HEK293 (cell line): ENCODE results near the gene KXD1.

Source experiments
- CTCF ChIA-PET: fragments of 350-600 bp; formaldehyde crosslinking; extraction: SDS; loops from one replicate; lab custom pipeline; 2021; ENCODE audit warnings: antibody characterized with exemption; lab: Yijun Ruan, JAX
- POLR2A ChIA-PET: fragments of 300-600 bp; formaldehyde crosslinking; extraction: SDS; loops from one replicate; lab custom pipeline; 2020; ENCODE audit warnings: antibody characterized with exemption, inconsistent platforms; lab: Yijun Ruan, JAX
- H3K27ac ChIP-seq: fragments of 200-500 bp; sonication (Bioruptor generic); 2 replicates; pipeline ENCODE4 v1.5.1; 2014; ENCODE audit warnings: low read depth, low read length, control low read depth, inconsistent platforms; ENCODE audit errors: extremely low read depth
- H3K36me3 ChIP-seq, 2 experiments: fragments of 200-500 bp in 1 of 2; sonication (Bioruptor generic) in 1 of 2; 1 replicate in 1 of 2; 2 replicates in 1 of 2; pipeline ENCODE4 v1.5.1; 2014 to 2017; ENCODE audit warnings: inconsistent platforms in 2 of 2, low read length in 2 of 2; ENCODE audit not compliant: control insufficient read depth in 2 of 2, insufficient read depth in 1 of 2
- H3K4me1 ChIP-seq: fragments of 200-500 bp; sonication (Bioruptor generic); 2 replicates; pipeline ENCODE4 v1.5.1; 2014; ENCODE audit warnings: mild to moderate bottlenecking, low read length, inconsistent platforms; ENCODE audit not compliant: control insufficient read depth, insufficient read depth
- H3K4me3 ChIP-seq: 2 replicates; pipeline ENCODE4 v1.5.1; 2011; ENCODE audit warnings: low read depth, mild to moderate bottlenecking, control low read depth, low read length, moderate library complexity
- H3K9me3 ChIP-seq: fragments of 200-500 bp; sonication (Bioruptor generic); 2 replicates; pipeline ENCODE4 v1.5.1; 2014; ENCODE audit warnings: low read depth, low read length, inconsistent platforms; ENCODE audit not compliant: control insufficient read depth, insufficient read depth
- ATF2 ChIP-seq: fragments of 450-650 bp; formaldehyde crosslinking; IDR thresholded peaks from 2 replicates; pipeline ENCODE4 v1.5.1; 2016; ENCODE audit warnings: missing biosample characterization, missing genetic modification characterization, low read depth
- GLI4 ChIP-seq: fragments of 450-650 bp; formaldehyde crosslinking; IDR thresholded peaks from 2 replicates; pipeline ENCODE4 v1.5.1; 2016; ENCODE audit warnings: missing biosample characterization, missing genetic modification characterization
- GLIS1 ChIP-seq: fragments of 450-650 bp; formaldehyde crosslinking; IDR thresholded peaks from 2 replicates; pipeline ENCODE4 v1.5.1; 2016; ENCODE audit warnings: missing biosample characterization, missing genetic modification characterization
- HIC1 ChIP-seq: fragments of 450-650 bp; formaldehyde crosslinking; IDR thresholded peaks from 2 replicates; pipeline ENCODE4 v1.5.1; 2016; ENCODE audit warnings: missing biosample characterization, missing genetic modification characterization
- SP2 ChIP-seq: fragments of 450-650 bp; formaldehyde crosslinking; IDR thresholded peaks from 2 replicates; pipeline ENCODE4 v1.5.1; 2016; ENCODE audit warnings: missing biosample characterization, missing genetic modification characterization
- ZBTB17 ChIP-seq: fragments of 450-650 bp; formaldehyde crosslinking; IDR thresholded peaks from 2 replicates; pipeline ENCODE4 v1.5.1; 2016; ENCODE audit warnings: missing biosample characterization, missing genetic modification characterization
- ZFHX2 ChIP-seq: fragments of 450-650 bp; formaldehyde crosslinking; conservative IDR thresholded peaks from 2 replicates; pipeline ENCODE4 v1.5.1; 2016; ENCODE audit warnings: missing biosample characterization, missing genetic modification characterization
- ZFP3 ChIP-seq: fragments of 450-650 bp; formaldehyde crosslinking; IDR thresholded peaks from 2 replicates; pipeline ENCODE4 v1.5.1; 2016; ENCODE audit warnings: low read depth, missing biosample characterization, missing genetic modification characterization
- ZIC2 ChIP-seq: fragments of 450-650 bp; formaldehyde crosslinking; IDR thresholded peaks from 2 replicates; pipeline ENCODE4 v1.5.1; 2016; ENCODE audit warnings: missing biosample characterization, missing genetic modification characterization
- ZNF157 ChIP-seq: fragments of 450-650 bp; formaldehyde crosslinking; IDR thresholded peaks from 2 replicates; pipeline ENCODE4 v1.5.1; 2016; ENCODE audit warnings: missing biosample characterization, missing genetic modification characterization
- ZNF350 ChIP-seq: fragments of 450-650 bp; formaldehyde crosslinking; IDR thresholded peaks from 2 replicates; pipeline ENCODE4 v1.5.0; 2017; ENCODE audit warnings: missing biosample characterization, mild to moderate bottlenecking, missing genetic modification characterization
- ZNF366 ChIP-seq: fragments of 450-650 bp; formaldehyde crosslinking; conservative IDR thresholded peaks from 2 replicates; pipeline ENCODE4 v1.5.1; 2016; ENCODE audit warnings: missing biosample characterization, missing genetic modification characterization
- ZNF514 ChIP-seq: fragments of 450-650 bp; formaldehyde crosslinking; IDR thresholded peaks from 2 replicates; pipeline ENCODE4 v1.5.1; 2016; ENCODE audit warnings: missing biosample characterization, missing genetic modification characterization
- ZNF768 ChIP-seq: fragments of 450-650 bp; formaldehyde crosslinking; IDR thresholded peaks from 2 replicates; pipeline ENCODE4 v1.5.1; 2018; ENCODE audit warnings: missing biosample characterization, mild to moderate bottlenecking, missing genetic modification characterization
- ZNF785 ChIP-seq: fragments of 450-650 bp; formaldehyde crosslinking; IDR thresholded peaks from 2 replicates; pipeline ENCODE4 v1.5.1; 2016; ENCODE audit warnings: missing biosample characterization, missing genetic modification characterization
- ZSCAN30 ChIP-seq: fragments of 450-650 bp; IDR thresholded peaks from 2 replicates; pipeline ENCODE4 v1.5.1; 2018; ENCODE audit warnings: missing biosample characterization, mild to moderate bottlenecking, missing genetic modification characterization, moderate library complexity

The KXD1 gene

DNA sequence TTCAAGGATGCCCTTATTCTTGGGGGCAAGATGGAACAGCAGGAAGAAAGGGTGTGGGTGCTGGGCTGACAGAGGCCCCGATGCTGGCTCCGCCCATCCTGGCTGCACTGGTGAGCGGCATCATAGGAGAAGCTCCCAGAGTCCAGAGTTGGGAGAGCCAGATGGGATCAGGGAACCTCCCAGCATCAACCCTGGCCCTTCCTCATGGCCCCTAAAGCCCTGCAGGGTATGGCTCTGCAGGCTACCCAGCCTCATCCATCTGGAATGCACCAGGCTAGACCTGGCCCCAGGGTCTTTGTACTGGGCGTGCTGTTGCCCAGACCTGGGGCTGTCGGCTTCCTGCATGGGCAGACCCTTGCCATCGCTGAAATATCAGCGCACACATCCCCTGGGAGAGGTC, 27.9 kb upstream of the KXD1 start:
- POLR2A ChIA-PET: interaction anchor here (0.7 to 1.4 kb wide), 2 partner anchors 28 to 41 kb away, joined by 3 to 5 read pairs; partner anchors contain the start of gene KXD1
- H3K36me3 ChIP-seq: peaks cover 0 to 24% of the 10 kb centered on the region in 2 experiments; a peak in 2 of 3 replicates

GRCh38 chr19:18531485-18531884, 26.2 kb upstream of the KXD1 start:
- ChIA-PET CTCF (no interaction called here), POLR2A (interaction anchor here (2.3 kb wide), 1 partner anchor 40 kb away, joined by 7 read pairs; the partner anchor contains the start of gene UBA52)
- no peak overlapping the region for H3K4me3 ChIP-seq
- peaks cover 7 to 37% of the 10 kb centered on the region in 2 experiments; a peak in 2 of 3 replicates for H3K36me3 ChIP-seq
- no peak overlapping the region for H3K27ac ChIP-seq
- TF ChIP-seq GLIS1 (tag by site-specific recombination) (no peak), GLI4 (tag by site-specific recombination) (no peak), ZNF514 (no peak), ZSCAN30 (no peak)
- H3K4me1 ChIP-seq: no peaks in the 10 kb centered on the region
- H3K9me3 ChIP-seq: no peaks in the 10 kb centered on the region

More for the DNA sequence above, 27.9 kb upstream of the KXD1 start:
- Histone ChIP-seq H3K4me3 (no peak overlapping the region), H3K27ac (no peak overlapping the region), H3K9me3 (no peaks in the 10 kb centered on the region), H3K4me1 (no peaks in the 10 kb centered on the region)
- TF ChIP-seq ZIC2 (tag by site-specific recombination) (peak; percentile 37), ZNF350 (no peak), ZNF366 (tag by site-specific recombination) (no peak), ZNF157 (tag by site-specific recombination) (no peak), ZBTB17 (tag by site-specific recombination) (0 out of 2 replicates have a peak, but pooled peaks have one; percentile 28)
- CTCF ChIA-PET: interaction anchor here (0.6 to 1.0 kb wide), 3 partner anchors 9 to 41 kb away, joined by 3 read pairs; no protein-coding TSS in a partner anchor

- TF ChIP-seq ATF2 (tag by site-specific recombination): no peak
- 0 out of 2 replicates have a peak, but pooled peaks have one; percentile 8 for TF ChIP-seq ZFHX2 (tag by site-specific recombination)
- peak; percentile 99 for TF ChIP-seq ZFP3 (tag by site-specific recombination)
- TF ChIP-seq ZNF785 (tag by site-specific recombination): no peak
- TF ChIP-seq SP2 (tag by site-specific recombination): peak; percentile 24; the same call in 1 of the 2 replicates
- no peak for TF ChIP-seq ZNF768 (tag by site-specific recombination)
- peak; percentile 27; the same call in 1 of the 2 replicates for TF ChIP-seq HIC1 (tag by site-specific recombination)
- ChIA-PET POLR2A (interaction anchor here (0.6 to 2.3 kb wide), 2 partner anchors 39 to 142 kb away, joined by 3 to 7 read pairs; partner anchors contain the start of gene UBA52), CTCF (no interaction called here)
- Histone ChIP-seq H3K27ac (no peak overlapping the region), H3K36me3 (peaks cover 14 to 46% of the 10 kb centered on the region in 2 experiments; a peak in 2 of 3 replicates), H3K4me3 (no peak overlapping the region), H3K9me3 (no peaks in the 10 kb centered on the region), H3K4me1 (no peaks in the 10 kb centered on the region)
Observed at GRCh38 chr19:18532168-18532890, 25.3 kb upstream of the KXD1 start.
